Cardiac septum (tissue), 1 donor: ENCODE data around the gene HIVEP2. TPM values are rescaled to one million over a fixed set of nuclear protein-coding genes. Genes with fewer than 3 reads are reported as not detected.

Source experiments
- DNase-seq: peaks from one replicate; pipeline ENCODE4 v3.0.0-alpha.2; 2020; ENCODE audit warnings: low spot score
- intact Hi-C: fragments of 100-400 bp; cut with DNase I; formaldehyde crosslinking; loops from one replicate; pipeline ENCODE4 v1.14.0; 2022
- total RNA-seq: library from RNA; stranded (reverse); fragmentation: NEBNext Ultra II Directional; extraction: Animal tissue kit (Norgen Biotek cat#: 25700); gene quantifications from one replicate; pipeline ENCODE4 v1.2.1, GENCODE V29; 2021
- donor health status: DM: no; HTN: no; CAD: no.

HIVEP2 gene
- total RNA-seq, 1 donor from 2014 or later: 25.7 TPM

GRCh38 chr6:142853244-142854180 is 91.5 kb downstream of the HIVEP2 start:
- intact Hi-C loops: no loop called here

DNA sequence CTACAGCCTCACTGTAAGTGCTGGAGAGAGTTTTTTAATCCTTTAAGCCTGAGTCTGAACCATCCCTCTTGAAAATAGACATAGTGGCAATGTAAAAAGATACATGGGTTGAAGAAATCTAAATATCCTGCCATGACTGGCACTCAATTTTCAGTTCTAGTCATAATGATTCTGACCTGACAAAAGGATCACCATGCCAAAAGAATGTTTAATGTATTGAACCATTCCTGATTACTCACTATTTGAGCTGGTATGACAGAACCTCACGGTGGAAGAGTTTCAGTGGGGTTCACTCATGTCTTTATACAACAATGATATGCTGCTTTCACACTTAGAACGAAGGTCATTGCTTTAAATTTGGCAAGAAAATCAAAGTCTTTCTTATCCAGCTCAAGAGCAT is 93.4 kb downstream of the HIVEP2 start:
- DNase-seq: no peak
- intact Hi-C loops: no loop called here

More at GRCh38 chr6:142853244-142854180, 91.5 kb downstream of the HIVEP2 start:
- DNase-seq: no peak

GRCh38 chr6:142850679-142851423 is 94.1 kb downstream of the HIVEP2 start:
- no peak for DNase-seq
- intact Hi-C loops: no loop called here

GRCh38 chr6:142848976-142849375 is 96.0 kb downstream of the HIVEP2 start:
- DNase-seq: no peak
- intact Hi-C loops: loop anchor here (5.0 kb wide), 2 partner anchors 33 to 78 kb away; no protein-coding TSS in a partner anchor

DNA sequence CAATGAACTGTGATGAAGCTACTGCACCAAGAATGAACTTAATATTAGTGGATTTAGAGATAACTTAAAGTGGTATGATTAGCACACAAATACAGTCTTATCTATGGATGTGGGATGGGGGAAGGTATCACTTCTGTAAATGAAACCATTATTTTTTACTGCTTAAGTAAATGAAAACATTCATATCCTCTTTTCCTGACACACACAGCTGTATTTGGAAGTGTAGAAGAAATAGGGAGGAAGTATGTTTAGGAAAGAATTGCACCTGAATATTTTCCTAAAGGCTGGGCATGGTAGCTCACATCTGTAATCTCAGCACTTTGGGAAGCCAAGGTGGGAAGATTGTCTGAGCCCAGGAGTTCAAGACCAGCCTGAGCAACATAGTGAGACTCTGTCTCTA is 96.8 kb downstream of the HIVEP2 start:
- no peak for DNase-seq
- intact Hi-C loops: loop anchor here (5.0 kb wide), 2 partner anchors 34 to 79 kb away; no protein-coding TSS in a partner anchor

DNA sequence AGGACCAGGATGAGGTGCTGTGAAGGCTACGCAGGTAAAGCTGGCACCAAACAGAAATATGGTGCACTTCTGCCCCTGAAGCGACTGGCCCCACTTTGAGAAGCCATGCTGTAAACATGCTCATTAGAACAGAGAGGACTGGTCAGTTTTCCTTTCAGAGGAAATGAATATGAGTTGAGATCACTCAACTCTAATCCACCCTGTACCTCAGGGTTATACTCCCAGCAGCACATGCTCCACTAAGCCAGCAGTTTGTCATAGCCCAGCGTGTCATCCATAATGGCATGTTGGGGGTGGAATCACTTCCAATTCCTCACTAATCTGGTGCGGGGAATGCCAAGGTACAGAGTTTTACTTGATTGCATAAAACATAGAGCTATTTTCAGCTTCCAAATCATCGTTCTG is 98.1 kb downstream of the HIVEP2 start:
- no peak for DNase-seq
- intact Hi-C loops: loop anchor here (1.0 to 5.0 kb wide), 4 partner anchors 24 to 97 kb away; no protein-coding TSS in a partner anchor

DNA sequence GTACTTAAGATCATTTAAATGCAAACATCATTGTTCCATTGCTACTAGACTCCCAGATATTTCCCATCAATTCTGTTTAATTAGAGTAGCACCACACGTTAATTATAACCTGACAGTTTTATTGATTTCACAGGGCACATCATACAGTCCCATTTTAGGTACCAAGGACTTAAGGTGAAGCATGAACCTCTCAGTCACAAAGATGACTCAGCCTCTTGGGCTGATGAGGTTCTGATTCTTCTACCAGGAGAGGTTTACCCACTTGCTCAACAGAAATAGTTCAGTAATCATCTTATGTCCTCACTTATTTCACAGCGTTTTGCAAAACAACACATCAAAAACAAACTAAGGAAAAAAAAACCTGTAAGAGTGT is 98.5 kb downstream of the HIVEP2 start:
- intact Hi-C loops: loop anchor here (1.0 to 5.0 kb wide), 4 partner anchors 24 to 98 kb away; no protein-coding TSS in a partner anchor

DNA sequence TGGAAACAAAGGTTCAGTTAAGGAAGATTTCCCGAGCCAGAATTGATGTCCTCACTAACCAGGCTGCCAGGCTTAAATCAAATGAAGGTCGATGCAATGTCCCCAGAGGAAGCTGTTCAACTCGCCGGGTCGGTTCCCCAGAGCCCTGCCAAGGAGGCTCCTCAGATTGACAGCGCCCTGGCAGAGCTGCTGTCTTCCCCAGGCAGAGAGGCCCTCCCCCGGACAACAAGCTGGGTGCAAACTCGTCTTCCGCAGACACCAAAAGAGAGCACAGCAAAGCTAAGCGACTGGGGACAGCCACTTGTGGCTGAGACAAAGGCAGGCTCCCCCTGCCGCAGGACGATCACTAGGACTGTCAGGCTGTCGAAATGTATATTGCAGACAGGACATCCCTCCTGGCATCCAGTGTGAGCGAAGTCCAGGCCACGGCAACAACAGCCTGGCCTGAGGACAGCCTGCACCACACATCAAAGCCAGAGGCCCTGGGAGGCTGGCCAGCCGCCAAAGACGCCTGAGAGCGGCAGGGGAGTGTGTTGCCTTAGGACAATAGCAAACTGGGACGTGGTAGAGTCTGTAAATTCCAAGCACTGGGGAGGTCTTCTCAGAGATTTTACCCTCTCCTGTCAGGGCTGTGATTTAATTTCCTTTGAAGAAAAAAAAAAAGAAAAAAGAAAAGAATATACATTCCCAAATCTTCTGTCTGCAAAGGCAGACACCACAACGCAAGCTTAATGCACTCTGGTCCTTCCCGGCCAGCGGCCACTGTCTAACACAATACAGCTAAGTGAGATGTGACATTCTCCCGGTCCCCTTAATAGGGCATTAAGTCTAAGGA is 99.1 kb downstream of the HIVEP2 start:
- peak; percentile 93 for DNase-seq
- intact Hi-C loops: loop anchor here (1.0 to 5.0 kb wide), 4 partner anchors 25 to 98 kb away; no protein-coding TSS in a partner anchor

More for the DNA sequence above, 98.5 kb downstream of the HIVEP2 start:
- no peak for DNase-seq

DNA sequence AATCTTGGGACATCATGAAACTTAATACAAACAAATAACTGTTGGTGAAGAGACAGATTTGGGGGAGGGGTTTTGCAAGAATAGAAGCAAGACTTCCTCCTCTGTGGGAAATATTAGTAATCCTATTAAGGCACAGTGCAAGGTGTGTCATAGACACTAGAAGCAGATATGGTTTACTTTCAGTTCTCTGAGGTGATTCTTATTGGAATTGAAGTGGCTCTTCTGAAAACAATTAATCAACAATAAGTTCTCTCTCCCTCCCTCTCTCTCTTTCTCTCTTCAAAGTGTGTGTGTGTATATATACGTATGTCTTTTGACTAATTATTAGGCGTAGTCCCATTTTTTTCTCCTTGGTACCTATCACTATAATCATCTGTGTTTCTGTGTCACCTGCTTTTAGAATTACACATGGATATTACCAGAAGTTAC is 99.8 kb downstream of the HIVEP2 start:
- intact Hi-C loops: loop anchor here (5.0 kb wide), 2 partner anchors 37 to 82 kb away; no protein-coding TSS in a partner anchor
- DNase-seq: no peak

DNA sequence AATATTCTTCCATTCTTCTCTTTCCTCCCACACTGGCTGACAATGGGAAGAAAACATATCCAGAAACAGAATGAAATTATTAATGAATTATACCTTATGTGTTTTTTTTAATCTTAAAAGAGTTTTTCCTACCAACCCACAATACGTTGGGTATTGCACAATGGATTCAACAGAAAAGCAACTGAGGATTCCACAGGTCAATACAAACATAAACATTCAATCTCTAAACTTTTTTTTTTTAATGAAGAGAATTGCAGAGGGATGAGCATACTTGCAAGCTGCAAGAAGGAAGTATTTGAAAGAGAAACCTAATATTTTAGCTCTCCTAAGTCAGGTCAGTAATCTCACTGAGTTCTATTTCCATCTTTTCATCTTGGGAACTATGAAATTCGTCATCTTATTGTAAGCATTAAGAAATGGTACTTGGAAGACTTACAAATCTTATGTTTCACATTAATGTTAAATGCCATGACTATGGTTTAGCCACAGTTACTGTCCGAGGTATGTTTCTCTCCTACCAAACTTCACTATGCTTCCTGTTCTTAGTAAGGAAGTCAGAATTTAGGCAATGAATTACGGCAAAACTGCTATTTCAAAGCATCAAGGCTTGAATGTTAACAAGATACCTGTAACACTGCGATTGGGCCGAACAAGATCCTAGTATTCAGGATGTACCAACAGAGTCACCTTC is 100.8 kb downstream of the HIVEP2 start:
- intact Hi-C loops: no loop called here
- no peak for DNase-seq

DNA sequence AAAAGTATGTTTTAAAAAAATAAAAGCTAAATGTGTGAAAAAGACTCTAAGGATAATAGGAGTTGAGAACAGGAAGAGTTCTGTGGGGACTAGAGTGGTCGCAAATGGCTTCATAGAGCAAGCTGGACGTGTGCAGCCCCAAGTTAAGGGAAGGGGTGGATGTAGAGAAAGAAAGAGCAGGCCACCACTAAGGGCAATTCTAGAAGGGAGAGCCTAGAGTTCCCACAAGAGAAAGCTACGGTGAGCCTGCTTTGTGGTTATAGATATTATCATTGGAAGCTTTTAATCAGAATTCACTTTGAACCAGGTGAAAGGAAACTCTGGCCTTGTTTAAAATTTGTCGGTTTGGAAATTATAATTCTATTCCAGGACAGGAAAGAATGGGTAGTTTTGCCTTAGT is 101.6 kb downstream of the HIVEP2 start:
- intact Hi-C loops: no loop called here
- DNase-seq: no peak

DNA sequence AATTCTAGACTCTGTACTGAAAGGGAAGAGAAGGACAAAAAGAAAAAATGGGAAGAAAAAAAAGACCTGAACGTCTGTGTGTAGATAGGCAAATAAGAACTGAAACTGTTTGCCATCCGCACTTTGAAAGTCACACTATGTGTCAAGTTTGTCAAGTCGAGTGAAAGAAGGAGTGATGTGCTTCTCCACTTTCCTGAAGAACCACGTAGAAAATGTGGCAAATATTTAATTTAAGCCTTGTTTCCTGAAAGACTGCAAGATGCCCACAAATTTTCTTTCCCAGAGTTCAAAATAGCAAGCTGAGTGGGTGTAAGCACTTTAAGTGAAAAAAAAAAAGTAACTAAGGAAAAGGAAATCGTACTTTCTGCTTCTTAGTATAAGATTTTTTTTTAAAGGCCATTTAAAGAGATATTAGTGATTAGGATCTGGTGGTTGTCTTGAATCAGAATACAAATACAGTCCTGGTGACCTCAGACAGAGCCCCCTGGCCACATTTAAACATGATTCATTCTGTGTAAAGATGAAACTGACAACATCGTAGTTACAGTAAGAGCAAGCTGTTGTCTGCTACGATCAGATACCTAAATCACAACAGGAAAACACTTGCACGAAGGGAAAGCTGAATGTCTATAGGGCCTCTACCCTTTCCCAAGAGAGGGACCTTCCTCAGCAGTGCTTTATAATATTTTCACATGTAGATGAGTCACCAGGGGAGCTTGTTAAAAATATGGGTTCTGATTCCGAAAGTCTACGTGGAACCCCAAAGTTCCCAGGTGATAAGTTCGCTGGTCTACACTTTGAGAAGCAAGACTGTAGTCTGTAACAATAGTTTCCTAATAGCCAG is 102.3 kb downstream of the HIVEP2 start:
- no peak for DNase-seq
- intact Hi-C loops: no loop called here

- no peak for DNase-seq
- intact Hi-C loops: no loop called here
These were observed 103.1 kb downstream of the HIVEP2 start for GRCh38 chr6:142841915-142842314.

- intact Hi-C loops: no loop called here
- no peak for DNase-seq
These were observed 105.3 kb downstream of the HIVEP2 start for GRCh38 chr6:142839686-142840040.

DNA sequence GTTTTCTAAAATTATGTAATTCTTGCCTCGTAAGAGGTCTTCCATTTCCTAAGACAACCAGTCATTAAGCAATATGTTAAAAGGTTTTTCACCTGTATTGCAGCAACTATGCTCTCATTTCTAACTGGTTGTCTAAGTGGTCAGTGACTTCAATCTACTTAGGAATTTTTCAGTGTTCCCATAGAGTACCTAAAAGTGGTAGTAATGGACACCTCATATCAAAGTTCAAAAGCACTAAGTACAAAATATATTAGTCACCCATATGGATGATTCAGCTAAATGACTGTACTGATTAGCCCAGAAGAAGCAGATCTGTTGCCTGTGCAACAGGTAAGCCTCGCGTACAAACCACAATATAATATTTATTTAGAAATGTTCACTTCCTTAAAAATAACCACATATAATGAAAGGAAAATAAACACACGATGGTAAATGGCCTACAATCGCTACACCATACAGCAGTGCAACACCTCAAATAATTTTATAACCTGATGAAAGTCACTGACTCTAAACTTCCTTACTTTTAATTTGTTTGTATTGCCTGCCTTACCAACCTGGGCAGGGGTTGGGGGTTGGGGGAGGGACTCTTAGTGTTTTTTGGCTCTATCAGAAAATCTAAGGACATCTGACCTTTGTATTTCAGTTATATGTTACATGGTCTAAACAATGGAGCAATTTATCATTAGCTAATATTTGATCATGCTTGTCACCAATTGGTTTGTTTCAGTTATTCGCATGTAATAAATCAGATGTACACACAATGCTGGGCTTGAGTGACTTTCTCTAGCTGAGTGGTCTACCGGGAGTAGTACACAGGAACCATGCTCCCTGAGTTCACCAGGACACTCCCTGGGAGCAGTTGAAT is 105.9 kb downstream of the HIVEP2 start:
- intact Hi-C loops: no loop called here
- DNase-seq: no peak

DNA sequence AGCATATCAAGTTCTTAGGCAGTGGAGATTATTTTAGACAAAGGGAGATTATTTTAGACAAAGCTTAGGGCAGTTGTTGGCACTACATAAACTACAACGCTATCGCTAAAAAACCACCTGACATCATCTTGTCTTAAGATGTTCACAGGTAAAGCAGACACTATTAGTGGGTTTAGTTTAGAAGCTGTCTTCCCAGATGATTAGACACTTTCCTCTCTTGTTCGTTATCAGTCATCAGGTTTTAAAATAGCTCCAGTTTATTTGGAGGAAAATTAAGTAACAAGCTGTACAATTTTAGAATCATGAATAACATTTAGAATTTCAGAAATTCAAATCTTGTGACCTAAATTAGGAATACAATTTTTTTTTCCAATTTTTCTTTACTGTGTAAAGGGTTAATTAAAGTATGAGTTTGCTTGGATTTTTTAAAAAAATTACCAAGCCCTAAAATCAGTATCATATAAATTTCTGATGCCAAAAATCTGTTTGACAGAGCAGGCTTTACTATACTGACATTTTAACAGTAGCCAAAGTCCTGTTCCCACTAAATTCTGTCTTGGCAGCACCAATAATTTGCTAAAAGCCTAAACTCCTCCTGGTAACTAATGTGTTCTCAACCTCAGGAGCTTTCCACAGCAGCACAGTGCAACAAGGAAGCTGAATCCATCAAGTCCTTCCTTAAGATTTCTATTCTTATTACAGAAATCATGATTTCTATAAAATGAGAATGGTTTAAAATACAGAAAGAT is 109.0 kb downstream of the HIVEP2 start:
- no peak for DNase-seq
- intact Hi-C loops: no loop called here
